Thyroid gland (tissue), 4 donors: Measurements from ENCODE around the gene PNPLA3.

Experiments used
- POLR2A ChIP-seq, 2 donors: fragments of 450-650 bp; IDR thresholded peaks; one replicate each; pipeline ENCODE4 v1.6.1; 2017; ENCODE audit warnings: antibody characterized with exemption in 2 of 2, mild to moderate bottlenecking in 2 of 2, moderate library complexity in 1 of 2
- TF ChIP-seq, protein P1 (sequence below), 6 experiments: fragments of 200-600 bp in 3 of 6; fragments of 450-650 bp in 3 of 6; sonication (generic) in 3 of 6; IDR thresholded peaks; one replicate each; pipeline ENCODE4 v1.5.1; 2016 to 2019; ENCODE audit warnings: antibody characterized with exemption in 6 of 6, mild to moderate bottlenecking in 2 of 6, inconsistent platforms in 1 of 6, moderate library complexity in 1 of 6

DNA sequence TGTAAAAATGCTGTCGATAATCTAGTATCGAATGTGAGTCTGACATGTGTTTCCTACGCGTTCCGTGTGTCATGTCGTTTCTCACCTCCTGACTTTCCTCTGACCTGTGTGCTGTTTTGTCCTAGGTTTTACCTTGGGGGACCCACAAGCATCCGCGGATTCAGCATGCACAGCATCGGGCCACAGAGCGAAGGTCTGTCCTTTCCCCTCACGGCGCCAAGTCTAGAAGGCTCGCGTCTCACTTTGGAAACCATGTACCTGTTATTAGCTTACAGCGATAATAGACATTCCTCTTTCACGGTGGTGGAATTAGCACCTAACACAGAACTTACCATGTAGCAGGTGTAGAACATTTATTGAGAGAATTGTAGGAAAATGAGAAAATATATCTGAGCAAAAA is 60.2 kb downstream of the PNPLA3 start:
- TF ChIP-seq, protein P1, sequence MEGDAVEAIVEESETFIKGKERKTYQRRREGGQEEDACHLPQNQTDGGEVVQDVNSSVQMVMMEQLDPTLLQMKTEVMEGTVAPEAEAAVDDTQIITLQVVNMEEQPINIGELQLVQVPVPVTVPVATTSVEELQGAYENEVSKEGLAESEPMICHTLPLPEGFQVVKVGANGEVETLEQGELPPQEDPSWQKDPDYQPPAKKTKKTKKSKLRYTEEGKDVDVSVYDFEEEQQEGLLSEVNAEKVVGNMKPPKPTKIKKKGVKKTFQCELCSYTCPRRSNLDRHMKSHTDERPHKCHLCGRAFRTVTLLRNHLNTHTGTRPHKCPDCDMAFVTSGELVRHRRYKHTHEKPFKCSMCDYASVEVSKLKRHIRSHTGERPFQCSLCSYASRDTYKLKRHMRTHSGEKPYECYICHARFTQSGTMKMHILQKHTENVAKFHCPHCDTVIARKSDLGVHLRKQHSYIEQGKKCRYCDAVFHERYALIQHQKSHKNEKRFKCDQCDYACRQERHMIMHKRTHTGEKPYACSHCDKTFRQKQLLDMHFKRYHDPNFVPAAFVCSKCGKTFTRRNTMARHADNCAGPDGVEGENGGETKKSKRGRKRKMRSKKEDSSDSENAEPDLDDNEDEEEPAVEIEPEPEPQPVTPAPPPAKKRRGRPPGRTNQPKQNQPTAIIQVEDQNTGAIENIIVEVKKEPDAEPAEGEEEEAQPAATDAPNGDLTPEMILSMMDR (IDR thresholded peaks at IDR 0.05) = no peak
- no peak for TF ChIP-seq POLR2A (IDR thresholded peaks at IDR 0.05)
